GM13977 (cell line): ENCODE data around the gene TMEM140.
"Not testable (repeated sequence)": the region's sequence is repeated elsewhere in the genome, so short reads cannot be mapped to it uniquely, and the experiment has no call there.

Experiments
- DNase-seq: peaks from one replicate; pipeline ENCODE4 v3.0.0; 2012; ENCODE audit warnings: low spot score
- in situ Hi-C: fragments of 300-500 bp; cut with MboI; formaldehyde crosslinking; loops from one replicate; pipeline ENCODE4 v1.12.0; 2022; ENCODE audit warnings: low sequenced_read_pairs, low pct_unique_long_range_greater_than_20kb, mixed read lengths, inconsistent platforms; ENCODE audit not compliant: unreplicated experiment
- TF ChIP-seq, protein P1 (sequence below): IDR thresholded peaks from 2 replicates; pipeline ENCODE4 v1.5.1; 2012; ENCODE audit warnings: mild to moderate bottlenecking, control low read depth; ENCODE audit not compliant: insufficient read depth; ENCODE audit errors: extremely low read depth, missing control alignments

The TMEM140 gene

DNA sequence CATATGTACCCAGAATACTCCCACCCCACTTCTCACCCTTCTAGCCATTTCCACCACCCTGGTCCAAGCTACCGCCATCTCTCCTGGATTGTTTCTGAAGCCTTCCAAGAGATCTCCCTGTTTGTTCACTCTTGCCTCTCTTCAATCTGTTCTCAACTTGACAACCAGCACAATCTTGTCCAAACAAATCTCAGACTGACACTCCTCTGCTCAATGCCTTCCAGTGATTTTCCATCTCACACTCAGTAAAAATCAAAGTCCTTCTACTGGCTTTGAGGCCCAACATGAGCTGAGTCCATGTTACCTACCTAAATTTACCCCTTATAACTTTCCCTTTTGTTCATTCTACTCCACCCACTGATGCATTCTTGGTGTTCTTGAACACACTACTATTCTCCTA, 33.2 kb upstream of the TMEM140 start:
- no peak for DNase-seq
- in situ Hi-C loops, result no loop called here
- TF ChIP-seq, protein P1, sequence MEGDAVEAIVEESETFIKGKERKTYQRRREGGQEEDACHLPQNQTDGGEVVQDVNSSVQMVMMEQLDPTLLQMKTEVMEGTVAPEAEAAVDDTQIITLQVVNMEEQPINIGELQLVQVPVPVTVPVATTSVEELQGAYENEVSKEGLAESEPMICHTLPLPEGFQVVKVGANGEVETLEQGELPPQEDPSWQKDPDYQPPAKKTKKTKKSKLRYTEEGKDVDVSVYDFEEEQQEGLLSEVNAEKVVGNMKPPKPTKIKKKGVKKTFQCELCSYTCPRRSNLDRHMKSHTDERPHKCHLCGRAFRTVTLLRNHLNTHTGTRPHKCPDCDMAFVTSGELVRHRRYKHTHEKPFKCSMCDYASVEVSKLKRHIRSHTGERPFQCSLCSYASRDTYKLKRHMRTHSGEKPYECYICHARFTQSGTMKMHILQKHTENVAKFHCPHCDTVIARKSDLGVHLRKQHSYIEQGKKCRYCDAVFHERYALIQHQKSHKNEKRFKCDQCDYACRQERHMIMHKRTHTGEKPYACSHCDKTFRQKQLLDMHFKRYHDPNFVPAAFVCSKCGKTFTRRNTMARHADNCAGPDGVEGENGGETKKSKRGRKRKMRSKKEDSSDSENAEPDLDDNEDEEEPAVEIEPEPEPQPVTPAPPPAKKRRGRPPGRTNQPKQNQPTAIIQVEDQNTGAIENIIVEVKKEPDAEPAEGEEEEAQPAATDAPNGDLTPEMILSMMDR, result no peak

DNA sequence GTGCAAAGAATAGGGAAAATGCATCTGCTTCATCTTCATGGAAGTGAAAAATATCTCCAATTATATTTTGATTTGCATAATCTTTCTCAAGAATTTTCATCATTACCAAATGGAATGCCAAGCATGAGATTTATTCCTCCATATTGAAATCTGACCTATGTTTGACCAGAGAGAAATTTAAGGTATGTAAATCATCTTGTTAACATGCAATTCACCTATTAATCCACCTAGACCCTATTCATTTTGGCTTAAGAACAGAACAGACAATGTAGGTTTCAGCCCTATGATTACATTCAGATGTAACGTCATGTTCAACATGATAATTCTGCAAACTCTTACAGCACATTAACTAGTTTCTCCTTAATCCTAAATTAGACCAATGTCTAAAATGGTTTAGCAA, 30.8 kb upstream of the TMEM140 start:
- TF ChIP-seq, protein P1, result no peak
- in situ Hi-C loops, result no loop called here
- no peak for DNase-seq

DNA sequence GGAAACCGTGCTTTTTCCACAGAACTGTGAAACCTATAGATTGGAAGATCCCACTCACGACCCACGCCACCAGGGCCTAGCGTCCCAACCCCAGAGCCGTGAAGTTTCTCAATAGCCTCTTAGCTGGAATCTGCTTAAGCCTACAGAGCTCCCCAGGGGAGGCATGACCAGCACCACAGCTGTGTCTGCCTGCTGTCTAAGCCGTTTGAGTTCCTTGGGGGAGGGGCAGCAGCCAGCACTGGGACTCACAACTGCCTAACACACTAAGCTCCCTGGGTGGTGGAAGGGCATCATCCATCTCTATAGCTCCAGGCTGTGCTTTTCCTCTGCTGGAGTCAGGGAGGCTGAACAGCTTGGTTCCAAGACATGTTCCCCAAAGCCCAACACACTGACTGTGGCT, 26.0 kb upstream of the TMEM140 start:
- in situ Hi-C loops, result no loop called here
- TF ChIP-seq, protein P1, result no peak
- no peak for DNase-seq

DNA sequence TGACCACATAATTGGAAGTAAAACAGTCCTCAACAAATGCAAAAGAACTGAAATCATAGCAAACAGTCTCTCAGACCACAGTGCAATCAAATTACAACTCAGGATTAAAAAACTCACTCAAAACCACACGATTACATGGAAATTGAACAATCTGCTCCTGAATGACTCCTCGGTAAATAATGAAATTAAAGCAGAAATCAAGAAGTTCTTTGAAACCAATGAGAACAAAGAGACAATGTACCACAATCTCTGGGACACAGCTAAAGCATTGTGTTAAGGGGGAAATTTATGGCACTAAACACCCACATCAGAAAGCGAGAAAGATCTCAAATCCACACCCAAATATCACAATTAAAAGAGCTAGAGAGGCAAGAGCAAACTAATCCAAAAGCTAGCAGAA, 23.2 kb upstream of the TMEM140 start:
- in situ Hi-C loops, result not testable (repeated sequence)

DNA sequence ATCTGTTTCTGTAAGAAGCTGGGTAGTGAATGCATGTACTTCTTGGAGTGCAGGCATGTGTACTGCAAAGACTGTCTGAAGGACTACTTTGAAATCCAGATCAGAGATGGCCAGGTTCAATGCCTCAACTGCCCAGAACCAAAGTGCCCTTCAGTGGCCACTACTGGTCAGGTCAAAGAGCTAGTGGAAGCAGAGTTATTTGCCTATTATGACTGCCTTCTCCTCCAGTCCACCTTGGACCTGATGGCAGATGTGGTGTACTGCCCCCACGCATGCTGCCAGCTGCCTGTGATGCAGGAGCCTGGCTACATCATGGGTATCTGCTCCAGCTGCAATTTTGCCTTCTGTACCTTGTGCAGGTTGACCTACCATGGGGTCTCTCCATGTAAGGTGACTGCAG, 18.9 kb upstream of the TMEM140 start:
- no peak for DNase-seq
- in situ Hi-C loops, result no loop called here
- TF ChIP-seq, protein P1, result no peak

More for the DNA sequence above, 23.2 kb upstream of the TMEM140 start:
- not testable (repeated sequence) for DNase-seq

DNA sequence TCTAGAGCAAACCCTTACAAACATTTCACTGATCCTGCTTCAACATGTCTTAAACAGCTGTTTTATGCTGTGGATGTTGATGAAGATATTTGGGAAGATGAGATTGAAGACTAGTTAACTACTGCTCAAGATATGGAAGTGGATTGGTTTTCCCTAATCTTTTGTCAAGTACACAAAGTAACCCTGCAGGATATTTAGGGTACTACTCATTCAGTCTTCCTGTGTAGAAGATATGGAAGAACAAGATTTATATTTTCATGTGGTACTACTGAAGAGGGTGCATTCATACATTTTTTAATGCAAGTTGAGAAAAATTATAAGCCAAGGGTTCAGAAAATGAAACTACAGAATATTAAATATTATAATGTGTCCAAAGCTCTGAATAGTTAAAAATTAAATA, 18.3 kb upstream of the TMEM140 start:
- no peak for DNase-seq
- in situ Hi-C loops, result no loop called here
- TF ChIP-seq, protein P1, result no peak

DNA sequence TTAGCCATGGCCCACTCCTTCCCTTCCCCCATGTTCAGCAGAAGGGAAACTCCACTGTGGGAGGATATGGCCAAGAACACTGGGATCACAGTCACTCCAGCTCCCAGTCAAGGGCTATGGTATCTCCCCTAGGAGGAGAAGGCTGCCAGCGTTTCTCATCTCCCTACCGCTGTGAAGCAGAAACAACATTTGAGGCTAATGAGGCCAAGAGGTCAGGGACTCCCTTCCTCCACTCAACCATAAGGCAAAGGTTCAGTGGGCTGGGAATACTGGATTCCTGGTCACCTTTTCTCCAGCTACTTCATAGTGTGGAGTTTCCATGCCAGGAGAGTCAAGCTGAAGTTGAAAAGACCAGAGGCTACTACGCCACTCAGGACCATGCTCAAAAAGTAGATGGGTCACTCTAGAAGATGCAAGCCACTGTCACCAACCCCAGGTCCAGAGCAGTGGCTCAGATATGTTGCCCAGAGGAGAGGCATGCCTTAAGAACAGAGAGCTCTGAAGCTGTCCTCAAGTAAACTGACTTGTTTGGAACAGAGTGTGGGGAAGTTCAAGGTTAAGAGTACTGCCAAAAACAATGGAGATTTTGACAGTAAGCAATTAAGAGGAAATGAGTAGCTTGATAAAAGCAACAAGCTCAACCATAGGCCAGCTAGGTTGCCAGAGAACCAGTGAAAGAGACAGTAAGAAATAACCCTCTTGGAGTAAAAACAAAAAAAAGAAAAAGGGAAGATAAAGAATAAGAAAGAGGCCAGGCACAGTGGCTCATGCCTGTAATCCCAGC, 3.8 kb upstream of the TMEM140 start:
- DNase-seq, result no peak
- TF ChIP-seq, protein P1, result no peak

More for the DNA sequence above, 3.8 kb upstream of the TMEM140 start:
- in situ Hi-C loops, result no loop called here
